Posterior cingulate gyrus (tissue), 11 donors: Measurements from ENCODE around the gene MPG.

Source experiments
- DNase-seq, 10 donors: peaks; one replicate each; pipeline versions ENCODE4 v3.0.0 to v3.0.0-alpha.2; 2020 to 2021; ENCODE audit warnings: mixed read lengths in 3 of 10
- intact Hi-C: fragments of 100-400 bp; cut with DNase I; formaldehyde crosslinking; loops from one replicate; pipeline ENCODE4 v1.15.1; 2023

Gene MPG

DNA sequence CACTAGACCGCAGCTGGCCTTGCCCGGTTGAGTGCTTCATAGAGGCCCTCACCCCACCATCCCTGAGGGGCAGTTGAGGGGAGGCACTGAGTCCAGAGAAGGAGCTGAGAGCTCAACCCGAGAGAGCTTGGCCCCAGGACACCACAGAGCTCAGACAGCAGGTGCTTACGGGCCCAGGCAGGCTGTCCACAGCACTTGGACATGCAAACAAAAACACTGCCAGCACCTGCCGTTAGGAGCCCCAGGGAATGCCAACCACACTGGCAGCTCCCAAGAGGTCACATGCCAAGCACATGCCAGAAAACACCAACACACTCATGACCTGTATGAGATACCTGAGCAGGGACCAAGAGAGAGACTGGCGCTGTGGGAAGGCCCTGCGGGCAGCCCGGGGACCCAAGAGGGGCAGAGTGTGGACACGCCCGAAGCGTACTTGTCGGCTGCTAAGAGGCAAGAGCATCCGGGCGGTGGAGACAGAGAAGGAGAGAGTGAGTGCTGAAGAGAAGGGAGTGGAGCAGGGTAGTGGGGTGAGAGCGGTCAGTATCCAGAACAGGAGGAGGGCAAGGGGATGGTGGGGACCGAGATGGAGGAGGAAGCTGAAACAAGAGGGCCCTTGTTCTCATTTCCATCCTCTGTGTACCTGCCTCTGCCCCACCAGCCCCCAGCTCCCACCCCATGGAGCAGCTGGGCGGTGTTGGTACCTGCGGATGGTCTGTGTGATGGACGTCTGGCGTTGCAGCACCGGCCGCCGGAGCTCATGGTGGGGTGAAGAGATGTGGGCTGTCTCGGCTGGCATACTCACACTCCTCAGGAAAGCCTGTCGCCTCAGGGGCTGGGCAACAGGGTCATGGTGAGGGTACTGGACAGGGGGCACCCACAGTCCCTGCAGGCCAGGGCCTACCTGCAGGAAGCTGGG, 13.8 kb upstream of the MPG start:
- peak in 2 of 10 donors; percentile 5 to 71 for DNase-seq
- intact Hi-C loops, result no loop called here

DNA sequence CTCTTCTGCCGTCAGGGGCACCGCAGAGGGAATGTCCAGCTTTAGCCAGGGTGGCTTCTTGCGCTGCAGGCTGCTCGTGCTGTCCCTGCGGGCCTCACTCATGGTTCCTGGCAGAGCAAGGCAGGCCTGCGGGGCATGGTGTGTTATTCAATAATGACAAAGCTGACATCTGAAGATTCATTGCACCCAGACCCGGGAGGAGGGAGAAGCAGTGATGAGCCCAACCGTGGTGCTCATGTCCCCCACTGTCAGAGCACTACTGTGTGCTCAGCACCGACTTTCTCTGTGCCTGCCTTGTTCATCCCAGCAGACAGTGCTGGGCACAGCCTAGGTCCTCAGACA, 13.1 kb upstream of the MPG start:
- intact Hi-C loops, result loop anchor here (1.0 kb wide), 1 partner anchor 32 kb away; no protein-coding TSS in a partner anchor
- DNase-seq, result peak in 1 of 10 donors; percentile 56

DNA sequence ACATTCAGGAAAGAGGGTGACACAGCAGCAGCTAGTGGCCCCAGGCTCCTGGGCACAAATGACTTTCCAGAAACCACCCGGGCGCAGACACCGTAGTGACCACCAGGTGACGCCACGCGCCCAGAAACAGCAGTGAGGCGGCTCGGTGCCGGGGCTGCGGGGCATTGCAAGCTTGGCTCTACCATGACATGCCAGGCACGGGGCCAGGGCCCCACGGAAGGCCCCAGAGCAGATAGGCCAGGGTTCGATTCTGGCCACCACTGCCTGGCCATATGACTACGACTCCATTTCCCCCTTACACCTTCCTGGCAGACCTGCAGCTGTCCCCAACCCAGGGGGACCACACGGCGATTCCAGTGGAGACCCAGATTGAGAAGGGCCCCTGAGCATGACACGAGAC, 12.3 kb upstream of the MPG start:
- intact Hi-C loops, result loop anchor here (1.0 kb wide), 1 partner anchor 32 kb away; no protein-coding TSS in a partner anchor
- peak; percentile 76 to 98 (median 88) for DNase-seq

DNA sequence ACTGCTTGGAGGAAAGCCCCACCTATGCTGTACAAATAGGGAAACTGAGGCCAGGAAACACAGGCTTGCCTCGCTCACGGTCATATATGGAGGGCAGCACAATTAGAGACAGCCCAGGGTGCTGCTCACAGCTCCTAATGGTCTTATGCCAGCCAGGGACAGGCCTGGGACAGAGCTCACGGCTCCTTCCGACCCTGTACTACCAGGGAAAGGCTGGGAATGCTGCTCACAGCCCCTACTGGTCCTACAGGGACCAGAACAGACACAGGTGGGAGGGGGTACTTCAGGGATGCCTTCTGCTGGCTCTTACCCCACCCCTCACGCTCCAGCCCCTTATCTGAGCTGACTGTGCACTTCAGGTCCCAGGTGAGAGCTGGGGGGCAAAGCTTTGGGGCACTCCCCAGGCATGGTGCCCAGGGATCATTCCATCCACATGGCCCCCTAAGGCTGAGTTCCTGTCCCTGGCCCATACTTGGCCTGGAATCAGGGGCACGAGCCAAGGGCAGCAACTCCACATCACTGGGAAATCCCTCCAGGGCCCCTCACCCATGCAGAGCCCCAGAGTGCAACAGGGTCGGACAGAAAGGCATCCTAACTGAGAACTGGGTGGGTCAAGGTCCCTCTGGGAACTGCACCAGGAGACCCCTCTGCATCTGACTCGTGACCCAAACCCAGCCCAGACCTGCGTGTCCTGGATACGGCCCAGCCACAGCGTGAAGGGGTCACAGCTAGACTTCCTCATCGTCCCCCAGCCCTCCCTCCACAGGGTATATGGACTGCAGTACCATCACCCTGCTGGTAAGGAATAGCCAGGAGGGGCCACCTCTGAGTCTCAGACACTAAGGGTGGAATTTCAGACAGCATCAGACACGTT, 11.5 kb upstream of the MPG start:
- intact Hi-C loops, result no loop called here

DNA sequence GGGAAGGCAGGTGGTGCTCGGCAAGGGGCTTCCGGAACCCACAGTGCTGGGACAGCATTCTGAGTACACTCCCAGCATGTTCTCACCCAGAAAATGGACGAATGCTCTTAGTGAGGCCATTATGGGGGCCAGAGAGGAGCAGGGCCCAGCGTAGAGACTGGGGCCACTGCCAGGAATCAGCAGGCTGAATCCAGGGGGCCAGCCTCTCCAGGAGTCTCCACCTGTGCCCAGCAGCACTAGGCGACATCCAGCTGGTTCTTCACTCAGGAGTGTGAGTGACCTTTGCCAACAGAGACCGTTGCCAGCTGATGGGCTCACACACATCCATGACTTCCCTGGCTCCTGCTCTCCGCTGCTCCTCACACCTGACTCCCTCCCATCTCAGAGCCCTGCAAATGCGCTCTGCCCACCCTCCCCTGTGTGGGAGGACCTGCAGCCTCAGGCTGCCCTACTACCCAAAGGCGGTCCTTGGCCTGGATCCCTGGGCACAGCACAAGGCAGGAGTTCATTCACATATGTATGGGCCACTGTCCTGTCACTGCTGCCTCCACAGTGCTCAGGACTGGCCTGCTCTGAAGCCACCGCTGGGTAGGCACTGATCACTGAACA, 10.7 kb upstream of the MPG start:
- intact Hi-C loops, result no loop called here
- DNase-seq, result peak in 2 of 10 donors; percentile 34 to 89

More for the DNA sequence above, 11.5 kb upstream of the MPG start:
- DNase-seq, result peak in 2 of 10 donors; percentile 3 to 70

DNA sequence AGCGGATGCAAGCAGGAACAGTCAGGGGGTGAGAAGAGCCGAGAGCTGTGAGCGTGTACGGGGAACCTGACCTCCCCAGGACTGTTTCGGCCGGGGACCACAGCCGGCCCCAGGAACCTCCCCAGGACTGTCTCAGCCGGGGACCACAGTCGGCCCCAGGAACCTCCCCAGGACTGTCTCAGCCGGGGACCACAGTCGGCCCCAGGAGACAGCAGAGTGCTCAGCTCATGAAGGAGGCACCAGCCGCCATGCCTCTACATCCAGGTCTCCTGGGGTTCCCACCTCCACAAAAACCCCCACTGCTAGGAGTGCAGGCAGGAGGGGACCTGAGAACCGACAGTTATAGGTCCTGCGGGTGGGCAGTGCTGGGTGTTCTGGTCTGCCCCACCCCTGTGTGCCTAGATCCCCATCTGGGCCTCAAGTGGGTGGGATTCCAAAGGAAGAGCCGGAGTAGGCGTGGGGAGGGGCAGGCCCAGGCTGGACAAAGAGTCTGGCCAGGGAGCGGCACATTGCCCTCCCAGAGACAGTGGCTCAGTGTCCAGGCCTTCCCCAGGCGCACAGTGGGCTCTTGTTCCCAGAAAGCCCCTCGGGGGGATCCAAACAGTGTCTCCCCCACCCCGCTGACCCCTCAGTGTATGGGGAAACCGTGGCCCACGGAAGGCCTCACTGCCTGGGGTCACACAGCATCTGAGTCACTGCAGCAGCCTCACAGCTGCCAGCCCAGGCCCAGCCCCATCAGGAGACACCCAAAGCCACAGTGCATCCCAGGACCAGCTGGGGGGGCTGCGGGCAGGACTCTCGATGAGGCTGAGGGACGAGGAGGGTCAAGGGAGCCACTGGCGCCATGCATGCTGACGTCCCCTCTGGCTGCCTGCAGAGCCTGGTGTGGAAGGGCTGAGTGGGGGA, 9.9 kb upstream of the MPG start:
- intact Hi-C loops, result no loop called here
- DNase-seq, result peak in 1 of 10 donors; percentile 89

DNA sequence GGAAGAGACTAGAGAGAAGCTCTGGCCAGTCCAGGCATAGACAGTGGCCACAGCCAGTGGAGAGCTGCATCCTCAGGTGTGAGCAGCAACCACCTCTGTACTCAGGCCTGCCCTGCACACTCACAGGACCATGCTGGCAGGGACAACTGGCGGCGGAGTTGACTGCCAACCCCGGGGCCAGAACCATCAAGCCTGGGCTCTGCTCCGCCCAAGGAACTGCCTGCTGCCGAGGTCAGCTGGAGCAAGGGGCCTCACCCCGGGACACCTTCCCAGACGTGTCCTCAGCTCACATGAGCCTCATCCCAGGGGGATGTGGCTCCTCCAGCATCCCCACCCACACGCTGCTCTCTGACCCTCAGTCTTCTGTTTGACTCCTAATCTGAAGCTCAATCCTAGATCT, 8.8 kb upstream of the MPG start:
- intact Hi-C loops, result no loop called here
- DNase-seq, result no peak

DNA sequence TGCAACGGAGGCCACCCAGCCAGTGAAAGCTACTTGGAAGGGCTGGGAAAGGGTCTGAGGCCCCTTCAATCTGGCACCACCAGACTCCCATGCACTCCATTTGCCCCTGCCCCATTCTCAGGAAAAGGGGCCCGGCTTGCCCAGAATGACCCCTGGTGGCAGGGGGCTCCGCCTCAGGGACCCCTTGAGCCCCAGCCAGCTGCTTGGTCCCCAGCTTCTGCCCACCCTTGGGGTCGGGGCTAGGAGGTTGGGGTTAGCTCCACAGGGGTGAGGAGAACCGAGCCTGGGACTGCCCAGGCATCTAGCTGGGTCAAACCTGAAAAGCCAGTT, 6.8 kb upstream of the MPG start:
- intact Hi-C loops, result no loop called here
- DNase-seq, result no peak

DNA sequence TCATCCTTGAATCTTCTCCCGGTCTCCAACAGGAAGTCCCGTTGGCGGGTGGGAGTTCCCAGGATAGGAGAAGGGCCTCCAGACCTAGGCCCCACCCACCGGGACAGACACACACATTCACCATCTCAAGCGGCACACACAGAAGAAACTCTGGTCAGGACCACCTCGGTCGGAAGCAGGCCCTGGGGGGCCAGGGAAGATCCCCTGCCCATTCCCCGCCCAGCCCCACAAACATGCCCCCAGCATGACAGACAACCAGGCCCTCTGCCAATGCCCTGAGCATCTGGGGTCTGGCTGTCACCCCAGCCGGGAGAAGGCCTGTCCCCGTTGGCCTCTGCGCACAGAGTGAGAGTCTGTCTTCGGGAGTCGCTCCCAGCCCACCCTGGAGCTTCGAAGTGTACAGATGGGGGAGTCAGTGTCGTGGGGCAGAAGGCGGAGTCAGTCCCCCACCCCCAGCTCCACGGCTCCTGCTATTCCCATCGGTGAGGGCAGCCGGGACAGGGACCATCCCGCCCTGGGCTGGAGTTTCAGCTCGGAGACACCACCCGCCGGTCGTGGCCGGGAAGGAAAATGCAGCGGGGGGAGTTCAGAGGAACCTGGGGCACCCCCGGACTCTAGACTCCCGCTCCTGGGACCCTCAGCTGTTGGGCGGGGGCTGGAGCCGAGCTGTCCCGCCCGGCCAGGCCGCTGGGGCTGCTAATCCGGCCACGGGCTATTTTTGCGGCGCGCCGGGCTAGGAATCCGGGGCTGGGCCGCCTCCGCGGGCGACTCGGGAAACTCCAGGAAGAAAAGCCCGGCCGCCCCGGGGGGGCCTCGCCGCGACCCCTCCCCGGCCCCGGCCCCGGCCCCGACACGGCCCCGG, 6.3 kb upstream of the MPG start:
- intact Hi-C loops, result no loop called here
- peak in 1 of 10 donors; percentile 86 for DNase-seq

DNA sequence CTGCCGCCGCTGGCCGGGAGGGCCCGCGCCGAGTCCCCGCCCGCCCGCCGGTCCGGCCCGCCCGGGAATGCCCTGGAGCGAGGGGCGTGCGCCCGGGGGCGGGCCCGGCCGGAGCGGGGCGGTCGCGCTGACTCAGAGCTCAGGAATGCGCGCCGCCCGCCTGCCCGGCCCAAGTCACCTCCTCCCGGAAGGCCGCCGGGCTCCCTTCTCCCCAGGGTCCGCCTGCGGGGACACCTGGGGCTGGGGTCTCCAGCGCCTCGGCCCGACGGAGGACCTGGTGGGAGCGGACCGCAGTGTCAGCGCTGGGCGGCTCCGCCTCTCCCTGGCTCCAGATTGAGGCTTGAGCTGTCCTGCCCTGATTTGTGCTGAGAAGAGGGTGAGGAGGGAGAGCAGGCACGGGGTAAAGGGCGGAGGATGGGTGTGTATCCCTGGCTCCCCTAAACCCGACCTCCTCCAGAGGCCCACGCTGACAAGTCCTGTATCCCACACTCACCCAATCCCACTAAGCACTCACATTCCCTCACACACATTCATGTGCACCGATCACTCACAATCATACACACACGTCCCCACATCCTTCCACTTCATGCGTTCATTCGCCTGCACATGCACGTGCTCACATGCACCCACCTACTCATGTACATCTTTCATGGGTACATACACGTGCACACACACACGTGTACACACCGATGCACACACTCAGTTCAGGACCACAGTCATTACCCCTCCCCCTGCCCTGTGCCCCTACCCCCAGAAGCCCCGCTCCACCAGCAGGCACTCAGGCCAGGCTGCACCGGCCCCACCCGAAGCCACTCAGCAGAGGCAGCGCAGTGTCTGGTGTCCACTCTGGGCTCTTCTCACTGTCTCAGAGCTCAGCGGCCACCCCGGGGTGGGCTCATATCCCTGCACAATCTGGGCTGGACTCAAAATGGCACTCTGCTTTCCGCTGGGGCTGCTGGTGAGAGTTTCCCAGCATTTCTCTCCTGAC, 5.2 kb upstream of the MPG start, which contains the start of gene RHBDF1:
RHBDF1 (minus strand) TSS at position 71 of the 988 bp plus-strand sequence. CDS start 7,616 bp downstream, outside the sequence.
- DNase-seq, result peak in 1 of 10 donors; percentile 86
- intact Hi-C loops, result no loop called here

DNA sequence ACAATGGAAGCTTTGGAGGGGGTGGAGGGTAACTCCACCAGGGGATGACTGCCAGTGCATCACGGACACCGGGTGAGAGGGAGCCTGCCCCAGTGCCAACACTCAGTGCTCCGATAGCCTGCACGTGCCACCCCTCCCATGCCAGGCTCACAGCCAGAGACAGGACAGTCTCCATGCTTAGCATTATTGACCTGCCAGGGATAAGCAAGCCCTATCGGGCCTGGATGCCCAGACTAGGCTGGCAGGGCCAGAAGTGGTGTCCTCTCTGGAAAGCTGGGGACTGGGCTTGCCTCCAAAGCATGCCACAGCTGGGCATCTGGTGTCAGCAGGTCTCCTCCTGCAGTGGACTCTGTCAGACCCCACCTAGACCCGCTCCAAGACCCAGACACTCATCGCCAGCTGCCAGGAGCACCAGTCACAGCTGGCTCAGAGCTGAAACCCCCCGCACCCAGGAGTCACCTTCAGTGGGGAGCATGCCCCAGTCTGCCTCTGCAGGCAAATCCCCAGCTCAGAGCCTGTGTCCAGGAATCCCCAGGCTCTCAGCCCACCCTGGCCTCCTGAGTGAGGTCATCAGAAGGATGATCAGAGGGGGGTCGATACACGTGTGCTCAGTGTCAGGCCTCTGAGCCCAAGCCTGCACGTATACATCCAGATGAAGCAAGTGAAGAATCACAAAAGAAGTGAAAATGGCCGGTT, 3.8 kb upstream of the MPG start:
- DNase-seq, result peak in 1 of 10 donors; percentile 82
- intact Hi-C loops, result no loop called here

DNA sequence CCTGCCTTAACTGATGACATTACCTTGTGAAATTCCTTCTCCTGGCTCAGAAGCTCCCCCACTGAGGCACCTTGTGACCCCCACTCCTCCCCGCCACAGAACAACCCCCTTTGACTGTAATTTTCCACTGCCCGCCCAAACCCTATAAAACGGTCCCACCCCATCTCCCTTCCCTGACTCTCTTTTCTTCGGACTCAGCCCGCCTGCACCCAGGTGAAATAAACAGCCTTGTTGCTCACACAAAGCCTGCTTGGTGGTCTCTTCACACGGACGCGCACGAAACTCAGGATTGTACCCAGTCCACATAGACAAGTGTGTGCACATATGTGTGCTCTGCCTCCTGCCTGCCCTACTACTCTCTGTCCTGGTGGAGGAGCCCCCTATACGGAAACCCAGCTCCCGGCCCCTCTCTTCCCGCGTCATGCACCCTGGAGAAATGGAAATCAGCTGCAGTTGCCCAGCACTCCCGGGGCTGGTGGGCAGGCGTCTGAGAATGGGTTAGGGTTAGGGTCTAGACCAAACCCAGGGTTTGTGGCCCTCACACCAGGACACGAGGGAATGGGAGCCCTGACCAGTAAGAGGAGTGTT, 3.2 kb upstream of the MPG start:
- intact Hi-C loops, result no loop called here
- DNase-seq, result no peak

DNA sequence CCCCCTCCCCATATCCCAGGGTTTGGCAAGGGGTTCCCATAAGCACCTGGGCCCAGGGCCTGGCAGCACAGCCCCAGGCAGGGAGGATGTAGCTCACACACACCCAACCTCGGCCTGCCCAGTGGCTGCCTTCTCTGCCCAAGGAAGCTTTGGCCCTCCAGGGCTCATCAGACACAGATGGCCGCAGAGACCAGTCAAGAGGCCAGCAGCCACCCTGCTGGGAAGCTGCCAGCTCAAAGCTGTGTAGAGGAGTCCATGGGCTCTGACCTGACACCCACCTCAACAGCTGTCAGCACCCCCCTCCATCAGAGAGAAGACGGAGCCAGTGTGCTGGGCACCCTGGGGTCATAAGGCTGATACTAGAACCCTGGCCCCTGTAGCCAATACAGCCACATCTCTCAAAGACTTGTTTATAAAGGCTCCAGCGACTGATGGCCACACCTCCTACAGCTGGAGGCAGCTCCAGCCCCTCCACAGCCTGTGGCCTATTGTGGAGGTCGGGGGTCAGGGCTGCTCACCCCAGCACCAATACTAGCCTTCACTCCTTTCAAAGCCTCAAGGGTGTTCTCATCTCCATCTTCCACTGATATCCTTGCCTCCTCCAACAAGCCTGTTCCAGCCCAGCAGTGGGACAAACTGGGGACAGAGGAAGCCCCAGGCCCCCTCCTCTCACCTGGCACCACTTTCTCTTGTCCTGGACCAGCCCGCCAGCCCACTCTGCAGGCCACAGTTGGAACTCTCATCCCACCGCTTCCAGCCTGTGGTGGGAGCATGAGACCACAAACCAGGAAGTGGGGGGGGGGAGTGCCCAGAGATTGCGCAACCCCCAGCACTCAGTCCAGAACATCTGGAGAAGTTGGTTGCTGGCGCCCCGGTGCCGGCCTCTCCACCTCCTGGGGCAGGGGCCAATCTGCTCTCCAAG, 2.2 kb upstream of the MPG start:
- peak in 1 of 10 donors; percentile 82 for DNase-seq
- intact Hi-C loops, result no loop called here

DNA sequence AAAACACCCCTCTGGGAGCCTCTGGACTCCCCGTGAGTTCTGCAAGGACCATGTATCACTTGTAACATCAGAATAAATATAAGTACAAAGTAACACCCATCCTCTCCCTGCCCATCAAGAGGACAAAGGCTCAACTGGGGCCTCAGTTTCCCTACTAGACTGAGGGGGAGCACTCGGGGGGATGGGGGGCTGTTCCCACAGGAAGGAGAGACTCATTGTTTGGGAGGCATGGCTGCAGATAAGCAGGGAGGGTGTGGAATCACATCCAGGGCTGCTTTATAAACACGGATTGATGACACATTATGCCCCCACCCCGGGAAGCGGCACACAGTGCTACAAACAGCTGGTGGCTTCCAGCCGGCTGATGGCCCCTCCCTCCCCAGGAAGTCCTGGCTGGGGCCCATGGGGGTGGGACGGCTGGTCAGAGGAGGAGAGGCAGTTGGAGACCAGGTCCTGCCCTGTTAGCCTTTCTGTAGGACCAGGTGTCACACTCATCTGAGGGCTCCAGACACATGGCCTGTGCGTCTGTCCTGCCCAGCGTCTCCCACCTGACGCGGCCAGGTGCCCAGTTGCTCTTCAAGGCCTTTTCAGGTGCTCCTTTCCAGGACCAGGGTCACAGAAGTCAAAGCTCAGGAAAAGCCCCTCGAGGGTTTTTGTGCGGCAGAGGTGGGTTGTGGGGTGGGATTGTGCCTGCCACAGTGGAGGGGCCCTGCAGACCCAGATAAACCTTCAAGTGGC, 1.3 kb upstream of the MPG start:
- intact Hi-C loops, result no loop called here
- peak in 1 of 10 donors; percentile 52 for DNase-seq

DNA sequence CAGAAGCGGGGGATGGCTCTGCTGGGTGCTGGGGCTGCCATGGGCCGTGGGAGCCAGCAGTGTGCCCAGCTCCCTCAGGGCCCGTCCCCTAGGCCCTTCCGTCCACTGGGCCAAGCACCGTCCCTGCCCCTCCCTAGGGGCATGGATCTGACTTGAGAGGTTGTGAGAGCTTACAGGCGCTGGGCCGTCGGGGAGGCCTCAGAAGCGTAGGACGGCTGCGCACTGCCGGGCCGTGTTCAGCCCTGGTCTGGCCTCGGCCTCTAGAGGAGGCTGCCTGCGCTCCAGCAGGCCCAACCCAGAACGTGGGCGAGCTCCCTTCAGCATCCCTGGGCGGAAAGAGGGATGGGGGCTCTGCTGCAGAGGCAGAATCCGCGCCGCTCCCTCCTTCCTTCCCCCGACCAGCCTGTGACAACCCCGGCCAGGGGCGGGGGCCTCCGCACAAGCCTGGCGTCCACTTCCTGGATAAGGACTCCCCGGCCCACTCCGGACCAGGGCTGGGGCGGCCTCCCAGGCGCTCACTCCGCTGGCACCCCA, 685 bp upstream of the MPG start:
- peak in 4 of 10 donors; percentile 44 to 91 (median 86) for DNase-seq
- intact Hi-C loops, result no loop called here
